ENCODE results near the gene SERPINB6.

SERPINB6 gene

GRCh38 chr6:2921520-2922115, 49.7 kb downstream of the SERPINB6 start:
- TF ChIP-seq CTCF (IDR thresholded peaks at IDR 0.05; ENCODE audit: control extremely low read depth, extremely low read depth, low read depth, missing control alignments) = no peak
- DNase-seq (ENCODE audit: extremely low spot score) = no peak
- ChIA-PET CTCF (interaction anchor here (5.1 kb wide), 1 partner anchor 11 kb away, joined by 25 read pairs; no protein-coding TSS in a partner anchor), POLR2A (no interaction called here)

GRCh38 chr6:2920671-2921112, 50.7 kb downstream of the SERPINB6 start:
- ChIA-PET POLR2A (no interaction called here), CTCF (interaction anchor here (0.9 to 5.1 kb wide), 3 partner anchors 9 to 74 kb away, joined by 3 to 25 read pairs (median 6); no protein-coding TSS in a partner anchor)
- TF ChIP-seq CTCF (IDR thresholded peaks at IDR 0.05; ENCODE audit: control extremely low read depth, extremely low read depth, low read depth, missing control alignments) = no peak
- no peak for DNase-seq (ENCODE audit: extremely low spot score)

GRCh38 chr6:2919886-2920285, 51.5 kb downstream of the SERPINB6 start:
- POLR2A ChIA-PET = no interaction called here
- TF ChIP-seq CTCF (IDR thresholded peaks at IDR 0.05; ENCODE audit: control extremely low read depth, extremely low read depth, low read depth, missing control alignments) = no peak
- DNase-seq (ENCODE audit: extremely low spot score) = no peak
- CTCF ChIA-PET = interaction anchor here (0.9 to 5.1 kb wide), 4 partner anchors 10 to 144 kb away, joined by 3 to 25 read pairs (median 5); no protein-coding TSS in a partner anchor

- CTCF ChIA-PET = interaction anchor here (1.1 to 5.1 kb wide), 3 partner anchors 10 to 144 kb away, joined by 4 to 25 read pairs (median 6); no protein-coding TSS in a partner anchor
- POLR2A ChIA-PET = no interaction called here
These were observed 52.0 kb downstream of the SERPINB6 start for GRCh38 chr6:2919401-2919800.

GRCh38 chr6:2918936-2919335, 52.4 kb downstream of the SERPINB6 start:
- no peak for TF ChIP-seq CTCF (IDR thresholded peaks at IDR 0.05; ENCODE audit: control extremely low read depth, extremely low read depth, low read depth, missing control alignments)
- ChIA-PET CTCF (interaction anchor here (0.6 kb wide), 1 partner anchor 13 kb away, joined by 3 read pairs; no protein-coding TSS in a partner anchor), POLR2A (no interaction called here)
- DNase-seq (ENCODE audit: extremely low spot score) = no peak

More at GRCh38 chr6:2919401-2919800, 52.0 kb downstream of the SERPINB6 start:
- no peak for TF ChIP-seq CTCF (IDR thresholded peaks at IDR 0.05; ENCODE audit: control extremely low read depth, extremely low read depth, low read depth, missing control alignments)
- DNase-seq (ENCODE audit: extremely low spot score) = no peak

- no peak for DNase-seq (ENCODE audit: extremely low spot score)
- TF ChIP-seq CTCF (IDR thresholded peaks at IDR 0.05; ENCODE audit: control extremely low read depth, extremely low read depth, low read depth, missing control alignments) = no peak
- ChIA-PET POLR2A (no interaction called here), CTCF (interaction anchor here (1.4 kb wide), 1 partner anchor 35 kb away, joined by 3 read pairs; no protein-coding TSS in a partner anchor)
These were observed 53.4 kb downstream of the SERPINB6 start for GRCh38 chr6:2917801-2918445.
